CD4-positive, alpha-beta T cell treated with Interleukin-15 for 1 hour (primary cell): ENCODE data around the gene POLR2L.

ENCODE experiments used
- DNase-seq: peaks from one replicate; pipeline ENCODE4 v3.0.0-alpha.2; 2020

POLR2L gene

GRCh38 chr11:868394-868793 is 26.1 kb upstream of the POLR2L start:
- DNase-seq, result no peak

- no peak for DNase-seq
These were observed 25.6 kb upstream of the POLR2L start for GRCh38 chr11:867856-868358.

- DNase-seq, result no peak
These were observed 24.2 kb upstream of the POLR2L start for GRCh38 chr11:866481-866880.

GRCh38 chr11:865462-866430 is 23.4 kb upstream of the POLR2L start:
- DNase-seq, result no peak

- DNase-seq, result no peak
These were observed 22.6 kb upstream of the POLR2L start for GRCh38 chr11:864898-865297.

- no peak for DNase-seq
These were observed 21.8 kb upstream of the POLR2L start for GRCh38 chr11:863910-864827.

- DNase-seq, result no peak
These were observed 20.9 kb upstream of the POLR2L start for GRCh38 chr11:863023-863909.

GRCh38 chr11:862696-863022 is 20.3 kb upstream of the POLR2L start:
- DNase-seq, result no peak

- no peak for DNase-seq
These were observed 19.8 kb upstream of the POLR2L start for GRCh38 chr11:862081-862661.

GRCh38 chr11:861105-861479 is 18.8 kb upstream of the POLR2L start:
- no peak for DNase-seq

GRCh38 chr11:860234-861104 is 18.1 kb upstream of the POLR2L start:
- no peak for DNase-seq

GRCh38 chr11:859394-860131 is 17.2 kb upstream of the POLR2L start:
- DNase-seq, result no peak

- DNase-seq, result no peak
These were observed 16.5 kb upstream of the POLR2L start for GRCh38 chr11:858762-859339.

GRCh38 chr11:858053-858761 is 15.9 kb upstream of the POLR2L start:
- DNase-seq, result no peak

- DNase-seq, result no peak
These were observed 14.1 kb upstream of the POLR2L start for GRCh38 chr11:856397-856796.

GRCh38 chr11:855796-856195 is 13.5 kb upstream of the POLR2L start:
- no peak for DNase-seq

- no peak for DNase-seq
These were observed 13.0 kb upstream of the POLR2L start for GRCh38 chr11:855330-855674.

GRCh38 chr11:854601-855329 is 12.4 kb upstream of the POLR2L start:
- no peak for DNase-seq
